T-helper 1 cell (primary cell): ENCODE data around the gene SMAD6.
"Not testable (repeated sequence)": the region's sequence is repeated elsewhere in the genome, so short reads cannot be mapped to it uniquely, and the experiment has no call there.

Experiments
- DNase-seq, 5 donors: peaks; one replicate each; pipeline ENCODE4 v3.0.0-alpha.2; 2012 to 2020

Gene SMAD6

GRCh38 chr15:66677336-66677735 is 24.7 kb upstream of the SMAD6 start:
- no peak for DNase-seq

GRCh38 chr15:66679061-66679656 is 22.9 kb upstream of the SMAD6 start:
- DNase-seq, result no peak

GRCh38 chr15:66679657-66680108 is 22.4 kb upstream of the SMAD6 start:
- no peak for DNase-seq

GRCh38 chr15:66680502-66680901 is 21.5 kb upstream of the SMAD6 start:
- no peak for DNase-seq

- no peak for DNase-seq
Measured at GRCh38 chr15:66681395-66681794, 20.6 kb upstream of the SMAD6 start.

GRCh38 chr15:66682246-66682645 is 19.8 kb upstream of the SMAD6 start:
- DNase-seq, result no peak

- no peak for DNase-seq
Measured at GRCh38 chr15:66682865-66683264, 19.2 kb upstream of the SMAD6 start.

- no peak for DNase-seq
Measured at GRCh38 chr15:66684136-66684681, 17.8 kb upstream of the SMAD6 start.

GRCh38 chr15:66685638-66686150 is 16.3 kb upstream of the SMAD6 start:
- no peak for DNase-seq

- not testable (repeated sequence) for DNase-seq
Measured at GRCh38 chr15:66690912-66691311, 11.1 kb upstream of the SMAD6 start.

- no peak for DNase-seq
Measured at GRCh38 chr15:66691727-66692126, 10.3 kb upstream of the SMAD6 start.

GRCh38 chr15:66692391-66692790 is 9.6 kb upstream of the SMAD6 start:
- DNase-seq, result no peak

GRCh38 chr15:66692808-66693596 is 9.0 kb upstream of the SMAD6 start:
- peak in 1 of 5 donors; percentile 73 for DNase-seq

- DNase-seq, result no peak
Measured at GRCh38 chr15:66696770-66697169, 5.3 kb upstream of the SMAD6 start.

- no peak for DNase-seq
Measured at GRCh38 chr15:66698318-66698961, 3.6 kb upstream of the SMAD6 start.

- DNase-seq, result no peak
Measured at GRCh38 chr15:66698971-66699370, 3.1 kb upstream of the SMAD6 start.

- DNase-seq, result peak in 1 of 5 donors; percentile 36
Measured at GRCh38 chr15:66700412-66700801, 1.6 kb upstream of the SMAD6 start.

GRCh38 chr15:66700802-66701421 is 1.1 kb upstream of the SMAD6 start:
- peak; percentile 67 to 88 (median 71) for DNase-seq

- DNase-seq, result no peak
Measured at GRCh38 chr15:66701422-66702034, 508 bp upstream of the SMAD6 start.

GRCh38 chr15:66702787-66703539 is 927 bp downstream of the SMAD6 start:
- no peak for DNase-seq

GRCh38 chr15:66703540-66703941 is 1.5 kb downstream of the SMAD6 start:
- no peak for DNase-seq
